Measurements from ENCODE around the gene FCSK.

FCSK gene

GRCh38 chr16:70418274-70418992, 36.0 kb upstream of the FCSK start:
- Histone ChIP-seq H3K4me1 (ENCODE audit: low read length) (peaks cover 44% of the 10 kb centered on the region), H3K9ac (ENCODE audit: low read length) (no peak overlapping the region), H2AFZ (ENCODE audit: low read depth, low read length) (no peak overlapping the region), H3K79me2 (ENCODE audit: low read length) (peaks cover 94% of the 10 kb centered on the region), H3K4me2 (ENCODE audit: low read length) (peak overlapping the region; percentile 47), H4K20me1 (ENCODE audit: insufficient read depth, low read length) (peaks cover 89% of the 10 kb centered on the region), H3K27ac (ENCODE audit: low read length) (no peak overlapping the region), H3K9me3 (ENCODE audit: insufficient read depth, low read length) (no peaks in the 10 kb centered on the region), H3K4me3 (ENCODE audit: low read length) (no peak overlapping the region), H3K27me3 (ENCODE audit: low read depth, low read length) (no peaks in the 10 kb centered on the region), H3K36me3 (replicated peaks; ENCODE audit: low read depth, low read length) (peaks cover 20% of the 10 kb centered on the region)
- TF ChIP-seq CTCF (IDR thresholded peaks at IDR 0.05; ENCODE audit: low read depth, low read length): no peak
- TF ChIP-seq EZH2phosphoT487 (IDR thresholded peaks at IDR 0.05; ENCODE audit: low read depth): no peak

GRCh38 chr16:70418993-70419318, 35.4 kb upstream of the FCSK start:
- Histone ChIP-seq H3K9me3 (ENCODE audit: insufficient read depth, low read length) (no peaks in the 10 kb centered on the region), H2AFZ (ENCODE audit: low read depth, low read length) (no peak overlapping the region), H3K27me3 (ENCODE audit: low read depth, low read length) (no peaks in the 10 kb centered on the region), H3K36me3 (replicated peaks; ENCODE audit: low read depth, low read length) (peaks cover 20% of the 10 kb centered on the region), H3K79me2 (ENCODE audit: low read length) (peaks cover 94% of the 10 kb centered on the region), H3K4me1 (ENCODE audit: low read length) (peaks cover 49% of the 10 kb centered on the region), H4K20me1 (ENCODE audit: insufficient read depth, low read length) (peaks cover 87% of the 10 kb centered on the region), H3K4me2 (ENCODE audit: low read length) (peak overlapping the region; percentile 47), H3K4me3 (ENCODE audit: low read length) (no peak overlapping the region), H3K9ac (ENCODE audit: low read length) (no peak overlapping the region), H3K27ac (ENCODE audit: low read length) (no peak overlapping the region)
- no peak for TF ChIP-seq CTCF (IDR thresholded peaks at IDR 0.05; ENCODE audit: low read depth, low read length)
- no peak for TF ChIP-seq EZH2phosphoT487 (IDR thresholded peaks at IDR 0.05; ENCODE audit: low read depth)

GRCh38 chr16:70419384-70420327, 34.7 kb upstream of the FCSK start:
- Histone ChIP-seq H3K4me1 (ENCODE audit: low read length) (peaks cover 52% of the 10 kb centered on the region), H3K4me3 (ENCODE audit: low read length) (no peak overlapping the region), H3K9me3 (ENCODE audit: insufficient read depth, low read length) (no peaks in the 10 kb centered on the region), H3K4me2 (ENCODE audit: low read length) (peak overlapping the region; percentile 47), H3K79me2 (ENCODE audit: low read length) (peaks cover 90% of the 10 kb centered on the region), H3K9ac (ENCODE audit: low read length) (no peak overlapping the region), H3K27ac (ENCODE audit: low read length) (no peak overlapping the region), H3K36me3 (replicated peaks; ENCODE audit: low read depth, low read length) (peaks cover 16% of the 10 kb centered on the region), H2AFZ (ENCODE audit: low read depth, low read length) (no peak overlapping the region), H4K20me1 (ENCODE audit: insufficient read depth, low read length) (peaks cover 84% of the 10 kb centered on the region), H3K27me3 (ENCODE audit: low read depth, low read length) (no peaks in the 10 kb centered on the region)
- TF ChIP-seq EZH2phosphoT487 (IDR thresholded peaks at IDR 0.05; ENCODE audit: low read depth) (no peak), CTCF (IDR thresholded peaks at IDR 0.05; ENCODE audit: low read depth, low read length) (no peak)

GRCh38 chr16:70421014-70421413, 33.4 kb upstream of the FCSK start:
- Histone ChIP-seq H3K79me2 (ENCODE audit: low read length) (peaks cover 94% of the 10 kb centered on the region), H3K36me3 (replicated peaks; ENCODE audit: low read depth, low read length) (peaks cover 17% of the 10 kb centered on the region), H3K27ac (ENCODE audit: low read length) (no peak overlapping the region), H3K4me1 (ENCODE audit: low read length) (peaks cover 55% of the 10 kb centered on the region), H3K4me3 (ENCODE audit: low read length) (no peak overlapping the region), H4K20me1 (ENCODE audit: insufficient read depth, low read length) (peaks cover 89% of the 10 kb centered on the region), H3K9me3 (ENCODE audit: insufficient read depth, low read length) (no peaks in the 10 kb centered on the region), H3K4me2 (ENCODE audit: low read length) (no peak overlapping the region), H2AFZ (ENCODE audit: low read depth, low read length) (no peak overlapping the region), H3K27me3 (ENCODE audit: low read depth, low read length) (no peaks in the 10 kb centered on the region), H3K9ac (ENCODE audit: low read length) (no peak overlapping the region)
- TF ChIP-seq EZH2phosphoT487 (IDR thresholded peaks at IDR 0.05; ENCODE audit: low read depth) (no peak), CTCF (IDR thresholded peaks at IDR 0.05; ENCODE audit: low read depth, low read length) (no peak)

Measured in OCI-LY3 (cell line).